ENCODE data around the gene HBEGF. TPM values are rescaled to one million over a fixed set of nuclear protein-coding genes. Genes with fewer than 3 reads are reported as not detected.

Gene HBEGF
- 29.0 to 53.1 TPM (median 34.2 TPM) in 3 replicates for polyA plus RNA-seq
- polyA plus RNA-seq (2011; ENCODE audit: low read depth) = 45.6 TPM
- polyA plus RNA-seq (2011; cell fraction: cytosol; rRNA removed) = 24.8 and 37.0 TPM in 2 replicates
- 108 and 131 TPM in 2 replicates for polyA plus RNA-seq (2011; cell fraction: nucleus; rRNA removed)
- 22.1 and 109 TPM in 2 replicates for polyA plus RNA-seq (2012; ENCODE audit: low replicate concordance)
- 11.6 to 23.4 TPM (median 17.4 TPM) in 3 replicates for polyA minus RNA-seq
- polyA minus RNA-seq (2011; cell fraction: cytosol; rRNA and poly(A)+ RNA removed) = 13.8 TPM
- polyA minus RNA-seq (2011; cell fraction: nucleus; rRNA and poly(A)+ RNA removed) = 30.2 and 41.6 TPM in 2 replicates

- H3K79me2 ChIP-seq (ENCODE audit: control insufficient read depth, insufficient read depth, low read length) = peaks cover 44% of the 10 kb centered on the region
- no peak for DNase-seq (ENCODE audit: low read depth, low spot score)
Observed at GRCh38 chr5:140346348-140347221, at the start of gene HBEGF. Gene HBEGF (minus strand): TSS chr5:140346603. CDS start chr5:140346328, 275 bp downstream.

DNA sequence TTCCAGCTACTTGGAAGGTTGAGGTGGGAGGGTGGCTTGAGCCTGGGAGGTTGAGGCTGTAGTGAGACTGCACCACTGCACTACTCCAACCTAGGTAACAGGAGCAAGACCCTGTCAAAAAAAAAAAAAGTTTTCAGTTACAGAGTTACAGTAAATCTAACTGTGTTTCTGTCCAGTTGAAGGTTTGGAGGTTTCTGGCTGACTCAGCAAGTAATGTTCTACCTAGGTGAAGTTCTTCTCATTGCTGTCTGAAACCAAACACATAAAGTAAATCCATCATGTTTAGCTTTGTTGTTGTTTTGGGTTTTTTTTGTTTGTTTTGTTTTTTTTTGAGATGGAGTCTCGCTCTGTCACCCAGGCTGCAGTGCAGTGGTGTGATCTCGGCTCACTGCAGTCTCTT is 47.3 kb upstream of the HBEGF start:
- Histone ChIP-seq H3K27me3 (ENCODE audit: control insufficient read depth, extremely low read depth, insufficient read depth, low read length) (no peaks in the 10 kb centered on the region), H3K9me3 (ENCODE audit: control insufficient read depth, low read depth, low read length) (no peaks in the 10 kb centered on the region), H3K4me2 (ENCODE audit: control insufficient read depth, extremely low read depth, insufficient read depth, low read depth, low read length) (no peak overlapping the region), H3K9ac (ENCODE audit: control insufficient read depth, extremely low read depth, insufficient read depth, low read length) (no peak overlapping the region), H3K36me3 (ENCODE audit: control insufficient read depth in 2 of 2, extremely low read depth in 1 of 2, insufficient read depth in 2 of 2, low read length in 2 of 2) (no peaks in the 10 kb centered on the region), H4K20me1 (ENCODE audit: control insufficient read depth, extremely low read depth, insufficient read depth, low read length) (no peaks in the 10 kb centered on the region), H3K79me2 (ENCODE audit: control insufficient read depth, insufficient read depth, low read length) (no peaks in the 10 kb centered on the region), H3K9me1 (ENCODE audit: control insufficient read depth, extremely low read depth, insufficient read depth, low read length) (no peaks in the 10 kb centered on the region), H2AFZ (ENCODE audit: control insufficient read depth, low read length) (no peak overlapping the region), H3K4me3 (ENCODE audit: control insufficient read depth in 2 of 3, extremely low read depth in 1 of 3, insufficient read depth in 2 of 3, low read depth in 1 of 3, low read length in 3 of 3) (no peak overlapping the region), H3K27ac (ENCODE audit: control insufficient read depth, insufficient read depth, low read length) (no peak overlapping the region), H3K4me1 (ENCODE audit: control insufficient read depth, extremely low read depth, insufficient read depth, low read length) (peaks cover 9% of the 10 kb centered on the region)
- dilution Hi-C loops (cut with MboI; ENCODE audit: extremely low pct_ligation_motif_present, low sequenced_read_pairs) = no loop called here
- no peak for FAIRE-seq
- DNase-seq (ENCODE audit: low read depth, low spot score) = no peak
- no peak for TF ChIP-seq EZH2 (IDR thresholded peaks at IDR 0.05; ENCODE audit: low read length)
- no peak for TF ChIP-seq CTCF (optimal IDR thresholded peaks at IDR 0.05 in 1 of 3, IDR thresholded peaks at IDR 0.05 in 1 of 3, conservative IDR thresholded peaks at IDR 0.05 in 1 of 3; ENCODE audit: extremely low read depth in 1 of 3, insufficient read depth in 2 of 3, low read length in 3 of 3)

More at GRCh38 chr5:140346348-140347221, at the start of gene HBEGF:
- FAIRE-seq = no peak
- peaks cover 12% of the 10 kb centered on the region for H3K9me1 ChIP-seq (ENCODE audit: control insufficient read depth, extremely low read depth, insufficient read depth, low read length)
- dilution Hi-C loops (cut with MboI; ENCODE audit: extremely low pct_ligation_motif_present, low sequenced_read_pairs) = no loop called here
- peak within 1 kb of the TSS; percentile 73 to 81 (median 74) for H3K4me3 ChIP-seq (ENCODE audit: control insufficient read depth in 2 of 3, extremely low read depth in 1 of 3, insufficient read depth in 2 of 3, low read depth in 1 of 3, low read length in 3 of 3)
- H3K9me3 ChIP-seq (ENCODE audit: control insufficient read depth, low read depth, low read length) = no peaks in the 10 kb centered on the region
- no peaks in the 10 kb centered on the region for H3K27me3 ChIP-seq (ENCODE audit: control insufficient read depth, extremely low read depth, insufficient read depth, low read length)
- peaks cover 67% of the 10 kb centered on the region for H3K4me1 ChIP-seq (ENCODE audit: control insufficient read depth, extremely low read depth, insufficient read depth, low read length)
- H3K36me3 ChIP-seq (ENCODE audit: control insufficient read depth in 2 of 2, extremely low read depth in 1 of 2, insufficient read depth in 2 of 2, low read length in 2 of 2) = peaks cover 13 to 25% of the 10 kb centered on the region in 2 experiments
- H3K9ac ChIP-seq (ENCODE audit: control insufficient read depth, extremely low read depth, insufficient read depth, low read length) = peak within 1 kb of the TSS; percentile 90
- peak within 1 kb of the TSS; percentile 92 for H3K27ac ChIP-seq (ENCODE audit: control insufficient read depth, insufficient read depth, low read length)
- peak within 1 kb of the TSS; percentile 47 for H2AFZ ChIP-seq (ENCODE audit: control insufficient read depth, low read length)
- peaks cover 11% of the 10 kb centered on the region for H4K20me1 ChIP-seq (ENCODE audit: control insufficient read depth, extremely low read depth, insufficient read depth, low read length)
- TF ChIP-seq EZH2 (IDR thresholded peaks at IDR 0.05; ENCODE audit: low read length) = no peak
- TF ChIP-seq CTCF (optimal IDR thresholded peaks at IDR 0.05 in 1 of 3, IDR thresholded peaks at IDR 0.05 in 1 of 3, conservative IDR thresholded peaks at IDR 0.05 in 1 of 3; ENCODE audit: extremely low read depth in 1 of 3, insufficient read depth in 2 of 3, low read length in 3 of 3) = peak; percentile 41 to 71 (median 65)
- peak within 1 kb of the TSS; percentile 98 for H3K4me2 ChIP-seq (ENCODE audit: control insufficient read depth, extremely low read depth, insufficient read depth, low read depth, low read length)

Measured in keratinocyte (primary cell).